GM19025 (cell line): Measurements from ENCODE around the gene ALS2.
"Not testable (repeated sequence)": the region's sequence is repeated elsewhere in the genome, so short reads cannot be mapped to it uniquely, and the experiment has no call there.

ENCODE experiments used
- ATAC-seq: cut with Tn5 transposase; IDR thresholded peaks from one replicate; pipeline ENCODE4 v1.9.1; 2021; ENCODE audit warnings: mild to moderate bottlenecking, low read depth, moderate library complexity; ENCODE audit not compliant: unreplicated experiment

The ALS2 gene

DNA sequence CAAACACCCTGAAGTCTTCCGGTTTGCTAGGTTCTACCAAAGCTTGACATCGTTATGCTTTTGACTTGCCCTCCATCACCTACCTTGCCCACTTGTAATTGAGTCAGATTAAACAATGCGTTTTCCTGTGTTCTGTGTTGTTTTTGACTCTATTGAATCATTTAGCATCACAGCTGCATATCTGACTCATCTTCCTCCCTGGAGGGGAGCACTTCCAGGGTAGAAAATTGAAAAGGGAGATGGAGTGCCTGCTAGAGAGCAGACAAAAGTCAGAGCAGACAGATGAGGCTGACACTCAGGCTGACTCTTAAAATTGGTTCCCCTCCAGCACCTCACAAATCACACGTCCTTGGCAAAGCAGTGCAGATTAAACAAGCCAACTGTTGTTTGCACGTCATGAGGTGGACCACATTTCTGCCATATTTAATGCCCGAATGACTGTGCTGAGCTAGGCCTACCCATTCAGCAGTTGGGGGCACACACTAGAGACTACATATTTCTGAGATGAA is 84.5 kb downstream of the ALS2 start:
- no peak for ATAC-seq

DNA sequence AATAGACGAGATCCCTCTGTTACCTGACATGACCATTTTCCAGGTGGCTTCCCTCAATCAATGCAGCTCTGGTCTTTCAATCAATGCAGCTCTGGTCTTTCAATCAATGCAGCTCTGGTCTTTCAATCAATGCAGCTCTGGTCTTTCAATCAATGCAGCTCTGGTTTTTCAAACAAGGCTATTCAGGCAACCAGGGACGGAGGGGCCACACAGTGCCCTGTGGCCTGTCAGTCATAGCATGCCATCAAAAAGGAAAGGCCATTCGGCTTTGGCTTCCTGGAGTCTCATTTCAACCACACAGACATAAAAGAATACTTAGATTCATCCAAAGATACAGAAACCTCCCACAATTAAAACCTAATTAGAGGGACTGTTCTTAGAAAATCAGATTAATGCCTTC is 95.6 kb downstream of the ALS2 start:
- ATAC-seq, result no peak

DNA sequence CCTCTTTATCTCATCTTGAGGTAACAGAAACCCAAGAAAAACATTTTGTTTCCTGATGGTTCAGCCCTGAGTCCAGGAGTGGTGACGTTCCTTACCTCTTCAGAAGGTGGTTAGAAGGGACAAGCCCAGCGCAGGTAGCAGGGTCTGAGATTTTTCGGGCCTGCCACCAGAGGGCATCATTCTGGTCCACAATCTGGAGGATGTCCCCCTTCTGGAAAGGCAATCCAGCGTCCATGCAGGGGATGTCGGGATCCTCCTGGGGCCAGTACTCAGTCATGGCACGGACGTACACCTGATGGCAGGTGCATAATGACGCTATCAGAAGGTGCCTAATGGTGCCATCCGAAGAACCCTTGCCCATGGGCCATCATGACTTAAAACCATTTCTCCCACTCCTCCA is 100.0 kb downstream of the ALS2 start:
- ATAC-seq, result no peak

DNA sequence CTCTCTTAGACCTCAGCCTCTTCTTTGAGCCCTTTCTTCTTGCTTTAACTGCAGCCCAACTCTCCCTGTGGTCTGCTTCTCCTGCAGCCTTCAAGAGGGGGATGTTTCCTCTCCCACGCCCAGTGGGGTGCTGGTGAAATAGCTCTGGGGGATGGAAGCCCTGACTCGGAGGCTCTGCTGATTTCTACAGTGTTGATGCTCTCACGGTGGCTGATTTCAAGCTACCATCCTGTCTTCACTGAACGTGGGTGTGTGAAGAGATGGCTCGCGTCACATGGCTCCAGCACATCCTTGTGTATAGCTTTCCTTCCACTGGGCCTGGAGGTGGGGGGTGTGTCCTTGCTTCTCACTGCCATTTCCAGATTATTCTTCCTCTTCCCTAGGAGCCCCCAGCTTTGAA is 102.3 kb downstream of the ALS2 start:
- no peak for ATAC-seq

DNA sequence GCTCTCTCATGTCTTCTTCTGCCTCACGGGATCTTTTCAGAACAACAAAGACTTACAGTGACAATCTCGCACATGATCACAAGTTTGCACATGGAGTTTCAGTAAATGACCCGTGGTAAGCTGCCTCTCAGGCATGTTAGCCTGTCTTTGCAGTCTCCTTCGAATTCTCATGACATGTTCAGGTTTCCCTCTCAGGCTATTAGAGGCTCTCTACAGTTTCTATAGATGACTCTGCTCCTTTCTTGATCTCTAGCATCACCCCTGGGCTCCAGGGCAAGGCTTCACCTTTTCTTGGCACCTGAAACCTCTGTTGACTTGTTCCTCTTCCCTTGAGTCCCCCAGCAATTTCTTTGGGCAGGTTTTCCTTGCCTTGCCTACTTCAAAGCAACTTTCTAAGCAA is 105.3 kb downstream of the ALS2 start:
- ATAC-seq, result no peak

DNA sequence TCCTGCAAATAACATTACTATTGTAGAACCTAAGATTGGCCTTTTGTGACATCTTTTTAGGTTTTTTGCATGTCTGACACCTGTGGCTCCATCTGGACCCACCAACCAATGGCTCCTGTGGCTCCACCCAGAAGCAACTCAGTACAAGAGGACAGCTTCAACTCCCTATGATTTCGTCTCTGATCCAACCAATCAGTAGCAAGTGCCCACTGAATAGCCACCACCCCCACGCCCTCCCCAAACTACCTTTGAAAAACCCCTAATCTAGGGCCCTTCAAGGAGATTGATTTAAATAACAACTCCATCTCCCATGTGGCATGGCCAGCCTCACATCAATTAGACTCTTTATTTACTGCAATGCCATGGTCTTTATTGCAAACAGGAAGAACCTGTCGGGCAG is 105.9 kb downstream of the ALS2 start:
- ATAC-seq, result no peak

DNA sequence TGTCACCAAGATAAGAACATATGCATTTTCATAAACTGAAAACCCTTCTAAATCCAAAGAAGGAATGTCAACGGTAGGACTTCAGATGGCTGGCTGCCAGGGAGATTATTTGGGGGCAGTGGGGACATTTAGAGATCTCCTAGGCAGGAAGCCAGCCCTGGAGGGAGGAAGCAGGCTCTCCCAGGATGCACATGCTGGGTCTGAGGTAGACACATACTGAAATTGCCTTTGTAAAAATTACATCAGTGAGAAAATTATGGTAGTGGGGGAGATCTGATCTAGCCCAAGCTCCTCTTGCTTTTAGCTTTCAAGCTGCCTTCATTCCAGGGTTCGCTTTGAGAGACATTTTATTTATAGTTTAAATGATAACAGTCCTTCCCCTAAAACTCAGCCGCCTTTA is 106.4 kb downstream of the ALS2 start:
- ATAC-seq, result no peak

DNA sequence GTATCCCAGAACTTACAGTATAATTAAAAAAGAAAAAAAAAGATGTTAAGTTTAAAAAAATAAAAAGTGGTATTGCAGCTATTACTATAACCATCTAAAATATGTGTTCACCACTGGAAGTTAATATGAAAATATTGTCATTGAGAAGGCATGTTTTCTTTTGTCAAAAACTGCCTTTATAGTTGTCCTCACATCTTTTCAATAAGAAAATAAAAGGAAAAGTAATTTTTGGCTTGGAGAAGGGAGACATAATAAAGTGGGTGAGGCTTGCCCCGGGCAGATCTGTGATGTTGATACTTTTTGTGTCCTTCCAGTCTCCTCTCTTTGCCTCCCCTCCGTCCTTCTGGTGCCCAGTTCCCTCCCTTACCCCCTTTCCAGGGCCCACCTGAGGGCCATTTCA is 107.2 kb downstream of the ALS2 start:
- ATAC-seq, result no peak

DNA sequence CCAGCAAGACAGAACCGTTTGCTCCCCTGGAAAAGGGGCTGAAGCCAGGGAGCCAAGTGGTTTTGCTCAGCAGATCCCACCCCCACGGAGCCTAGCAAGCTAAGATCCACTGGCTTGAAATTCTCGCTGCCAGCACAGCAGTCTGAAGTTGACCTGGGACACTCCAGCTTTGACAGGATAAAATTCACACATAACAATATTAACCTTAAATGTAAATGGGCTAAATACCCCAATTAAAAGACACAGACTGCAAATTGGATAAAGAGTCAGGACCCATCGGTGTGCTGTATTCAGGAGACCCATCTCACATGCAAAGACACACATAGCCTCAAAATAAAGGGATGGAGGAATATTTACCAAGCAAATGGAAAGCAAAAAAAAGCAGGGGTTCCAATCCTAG is 109.5 kb downstream of the ALS2 start:
- not testable (repeated sequence) for ATAC-seq

DNA sequence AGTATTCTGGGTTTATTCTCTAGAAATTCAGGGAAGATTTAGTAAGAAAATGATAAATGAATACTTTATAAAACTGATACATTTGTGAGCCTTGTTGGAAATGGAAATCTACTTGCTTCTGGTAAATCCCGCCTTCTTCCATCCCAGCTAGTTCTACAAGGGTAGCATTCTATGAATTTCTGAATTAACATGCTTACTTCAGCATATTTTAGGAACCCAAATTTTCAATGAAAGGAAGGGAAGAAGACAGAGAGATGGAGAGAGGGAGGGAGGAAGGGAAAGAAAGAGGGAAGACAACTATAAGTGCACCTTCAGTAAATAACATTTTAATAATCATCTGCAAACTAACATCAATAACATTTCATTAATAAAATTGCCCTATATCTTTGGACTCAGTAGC is 110.9 kb downstream of the ALS2 start:
- ATAC-seq, result no peak

DNA sequence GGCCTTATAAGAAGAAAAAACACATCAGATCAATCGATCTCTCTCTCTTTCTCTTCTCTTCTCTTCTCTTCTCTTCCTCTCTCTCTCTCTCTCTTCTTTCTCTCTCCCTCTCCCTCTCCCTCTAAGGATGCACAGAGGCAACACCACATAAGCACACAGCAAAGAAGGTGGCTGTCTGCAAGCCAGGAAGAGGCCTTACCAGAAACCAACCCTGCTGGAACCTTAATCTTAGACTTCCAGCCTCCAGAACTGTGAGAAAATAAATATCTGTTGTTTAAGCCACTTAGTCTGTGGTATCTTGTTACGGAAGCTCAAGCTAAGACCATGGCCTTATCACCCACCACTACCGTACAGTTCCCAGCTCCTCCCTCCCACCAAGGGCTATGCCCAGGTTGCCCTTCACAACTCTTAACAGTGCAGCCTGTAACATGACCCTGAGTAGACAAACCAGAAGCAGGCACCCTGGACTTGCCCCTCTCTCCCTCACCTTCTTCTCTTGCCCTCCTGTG is 112.3 kb downstream of the ALS2 start:
- ATAC-seq, result no peak

DNA sequence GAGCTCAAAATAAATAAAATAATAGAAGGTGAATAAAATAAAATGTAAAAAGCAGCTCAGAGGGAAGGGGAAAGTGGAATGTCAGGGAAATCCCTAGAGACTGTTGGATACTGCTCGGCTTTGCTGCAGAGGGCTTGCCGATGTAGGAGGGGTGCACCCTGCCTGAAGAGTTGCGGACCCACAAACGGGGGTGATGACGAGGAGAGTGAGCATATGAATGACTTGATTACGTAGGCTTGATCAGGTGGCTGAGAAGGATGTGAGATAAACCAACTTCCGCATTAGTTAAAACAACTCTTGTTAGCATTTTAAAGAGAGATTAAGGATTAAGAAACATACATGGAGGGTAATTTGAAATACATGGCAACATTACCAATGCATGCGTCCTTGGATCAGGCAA is 116.4 kb downstream of the ALS2 start:
- ATAC-seq, result no peak

DNA sequence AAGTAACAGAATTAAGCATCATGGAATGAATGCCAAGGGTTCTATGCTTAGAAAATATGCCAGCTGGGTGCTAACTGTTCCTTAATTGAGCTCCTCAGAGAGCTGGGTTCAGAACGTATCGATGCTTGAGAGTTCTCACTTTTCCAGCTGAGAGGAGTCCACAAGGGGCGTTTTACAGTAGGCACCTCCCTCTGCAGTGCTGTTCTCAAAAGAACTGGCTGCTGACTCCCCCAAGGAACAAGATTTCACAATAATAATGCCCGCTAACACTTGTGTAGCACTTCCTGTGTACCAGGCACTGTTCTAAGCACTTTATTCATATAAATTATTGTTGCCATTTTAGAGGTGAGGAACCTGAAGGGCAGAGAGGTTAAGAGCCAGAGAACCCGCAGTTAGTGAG is 119.4 kb downstream of the ALS2 start:
- ATAC-seq, result no peak

DNA sequence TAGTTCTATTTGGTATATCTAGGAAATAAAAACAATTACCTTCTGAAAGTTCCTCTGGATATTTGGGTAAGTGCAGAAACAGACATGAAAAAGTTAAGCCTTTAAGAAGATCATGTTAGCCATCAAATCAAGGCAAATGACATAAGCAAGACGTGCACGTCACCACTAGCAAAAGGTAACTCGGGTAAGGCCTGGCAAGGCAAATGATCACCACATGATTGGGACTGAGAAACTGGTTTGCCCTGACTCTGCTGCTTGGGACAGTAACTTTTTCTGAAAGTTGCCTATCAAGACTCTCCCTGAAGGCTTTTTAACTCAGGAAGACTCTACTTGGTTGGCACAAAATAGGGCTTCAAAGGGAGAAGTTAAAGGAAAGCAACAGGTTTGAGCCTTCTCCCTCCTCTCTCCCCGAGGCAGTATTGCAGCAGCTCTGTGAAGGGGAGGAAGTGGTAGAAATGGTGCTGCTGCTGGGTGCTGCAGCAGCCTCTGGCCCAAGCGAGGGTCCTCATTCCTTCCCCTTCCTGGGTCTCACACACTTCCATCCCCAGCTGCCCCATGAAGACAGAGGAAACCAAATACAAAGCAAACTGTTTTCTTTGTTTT is 120.3 kb downstream of the ALS2 start:
- no peak for ATAC-seq

DNA sequence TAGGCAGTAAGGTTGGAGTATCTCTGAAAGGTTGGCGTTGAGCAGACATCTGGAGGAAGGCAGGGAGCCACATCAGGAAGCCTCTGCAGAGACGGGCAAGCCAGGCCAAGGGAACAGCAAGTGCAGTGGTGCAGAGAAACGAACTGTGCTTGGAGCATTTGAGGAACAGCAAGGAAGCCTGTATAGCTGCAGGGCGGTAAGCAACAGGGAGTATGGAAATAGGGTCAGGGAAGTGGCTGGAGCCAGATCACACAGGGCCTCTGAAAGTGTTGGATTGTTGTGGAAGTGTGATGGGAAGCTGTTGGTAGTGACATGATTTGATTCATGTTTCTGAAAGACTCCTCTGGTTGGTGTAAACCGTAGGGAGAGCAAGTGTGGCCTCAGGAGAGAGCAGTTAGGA is 124.0 kb downstream of the ALS2 start:
- ATAC-seq, result no peak

DNA sequence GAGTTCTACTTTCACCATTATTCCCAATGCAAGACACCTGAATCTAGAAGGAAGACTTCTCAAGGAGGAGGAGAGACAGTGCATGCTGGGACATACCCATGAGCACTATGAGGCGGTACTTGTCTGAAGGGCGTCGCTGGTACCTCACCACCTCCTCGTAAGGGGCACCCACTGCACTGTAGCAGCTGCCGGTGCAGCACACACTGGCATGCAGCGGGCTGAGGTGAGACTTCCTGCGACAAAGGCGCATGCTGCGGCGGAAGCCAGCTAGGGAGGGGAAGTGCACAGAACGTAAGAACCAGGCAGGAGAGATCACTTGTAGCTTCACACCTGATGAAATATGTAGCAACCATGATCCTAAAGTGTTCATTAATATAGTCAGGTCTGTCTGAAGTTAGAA is 124.6 kb downstream of the ALS2 start:
- ATAC-seq, result no peak

DNA sequence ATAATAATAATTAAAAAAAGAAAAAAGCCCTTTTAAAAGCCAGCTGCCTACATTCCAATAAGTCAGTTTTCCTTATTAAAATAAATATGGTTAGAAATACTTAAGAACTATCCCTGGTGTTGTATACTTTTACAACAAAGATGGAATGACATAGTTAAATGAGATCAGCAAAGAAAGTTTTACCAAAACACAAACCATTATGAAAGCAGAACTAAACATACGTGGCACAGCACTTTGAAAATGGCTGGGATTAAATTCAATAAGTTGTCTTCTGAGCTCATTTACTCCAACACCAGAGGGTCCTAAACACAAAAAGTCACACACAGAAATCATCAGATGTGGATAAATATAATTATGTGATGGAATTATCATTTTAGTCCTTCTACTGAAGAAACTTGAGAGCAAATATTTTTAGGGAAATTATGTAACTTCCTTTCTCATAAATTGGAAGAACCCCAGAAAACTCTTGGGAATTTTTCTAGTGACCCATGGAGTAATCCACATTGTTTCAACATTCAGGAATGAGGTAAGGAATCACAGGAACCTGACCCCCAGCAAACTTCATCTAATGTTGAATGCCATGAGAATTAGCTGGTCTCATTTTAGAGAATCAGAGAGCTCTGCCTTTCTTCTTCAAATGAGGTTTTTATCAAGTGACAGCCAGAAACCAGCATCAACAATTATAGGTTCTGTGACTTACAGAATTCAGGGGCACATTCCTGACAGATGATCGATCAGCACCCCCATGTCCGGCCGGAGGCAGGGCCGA is 125.9 kb downstream of the ALS2 start:
- ATAC-seq, result no peak

DNA sequence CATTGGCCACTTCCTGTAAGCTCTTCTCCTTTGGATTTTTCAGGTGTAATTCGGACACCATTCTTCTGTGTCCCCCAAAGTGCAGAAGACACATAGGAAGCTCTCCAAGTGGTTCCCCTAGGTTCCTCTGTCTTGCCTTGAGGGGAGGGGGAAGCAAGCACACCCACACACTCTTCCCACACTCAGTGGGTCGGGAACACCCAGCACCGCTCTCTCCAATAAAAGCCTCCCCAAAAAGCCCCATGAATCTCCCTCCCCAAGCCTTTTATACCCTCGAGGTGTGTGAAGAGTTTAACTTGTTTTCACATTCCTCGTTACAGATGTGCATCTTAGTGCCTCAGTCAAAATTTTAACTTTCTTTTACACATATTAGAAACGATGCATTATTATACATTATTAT is 127.5 kb downstream of the ALS2 start:
- no peak for ATAC-seq
